HEK293 (cell line): ENCODE data around the gene FMN1.

Experiments used
- CTCF ChIA-PET: fragments of 350-600 bp; formaldehyde crosslinking; extraction: SDS; loops from one replicate; lab custom pipeline; 2021; ENCODE audit warnings: antibody characterized with exemption; lab: Yijun Ruan, JAX
- POLR2A ChIA-PET: fragments of 300-600 bp; formaldehyde crosslinking; extraction: SDS; loops from one replicate; lab custom pipeline; 2020; ENCODE audit warnings: antibody characterized with exemption, inconsistent platforms; lab: Yijun Ruan, JAX
- H3K27ac ChIP-seq: fragments of 200-500 bp; sonication (Bioruptor generic); 2 replicates; pipeline ENCODE4 v1.5.1; 2014; ENCODE audit warnings: low read depth, low read length, control low read depth, inconsistent platforms; ENCODE audit errors: extremely low read depth
- H3K36me3 ChIP-seq, 2 experiments: fragments of 200-500 bp in 1 of 2; sonication (Bioruptor generic) in 1 of 2; 1 replicate in 1 of 2; 2 replicates in 1 of 2; pipeline ENCODE4 v1.5.1; 2014 to 2017; ENCODE audit warnings: inconsistent platforms in 2 of 2, low read length in 2 of 2; ENCODE audit not compliant: control insufficient read depth in 2 of 2, insufficient read depth in 1 of 2
- H3K4me1 ChIP-seq: fragments of 200-500 bp; sonication (Bioruptor generic); 2 replicates; pipeline ENCODE4 v1.5.1; 2014; ENCODE audit warnings: mild to moderate bottlenecking, low read length, inconsistent platforms; ENCODE audit not compliant: control insufficient read depth, insufficient read depth
- H3K4me3 ChIP-seq: 2 replicates; pipeline ENCODE4 v1.5.1; 2011; ENCODE audit warnings: low read depth, mild to moderate bottlenecking, control low read depth, low read length, moderate library complexity
- H3K9me3 ChIP-seq: fragments of 200-500 bp; sonication (Bioruptor generic); 2 replicates; pipeline ENCODE4 v1.5.1; 2014; ENCODE audit warnings: low read depth, low read length, inconsistent platforms; ENCODE audit not compliant: control insufficient read depth, insufficient read depth
- ATF2 ChIP-seq: fragments of 450-650 bp; formaldehyde crosslinking; IDR thresholded peaks from 2 replicates; pipeline ENCODE4 v1.5.1; 2016; ENCODE audit warnings: missing biosample characterization, missing genetic modification characterization, low read depth
- BCL11A ChIP-seq: fragments of 450-650 bp; formaldehyde crosslinking; IDR thresholded peaks from 2 replicates; pipeline ENCODE4 v1.5.1; 2016; ENCODE audit warnings: low read depth, missing biosample characterization, missing genetic modification characterization
- ELK4 ChIP-seq: IDR thresholded peaks from 2 replicates; pipeline ENCODE4 v1.6.1; 2011; ENCODE audit warnings: mild to moderate bottlenecking, low read depth, low read length, borderline replicate concordance
- GLIS1 ChIP-seq: fragments of 450-650 bp; formaldehyde crosslinking; IDR thresholded peaks from 2 replicates; pipeline ENCODE4 v1.5.1; 2016; ENCODE audit warnings: missing biosample characterization, missing genetic modification characterization
- ZBTB48 ChIP-seq: fragments of 450-650 bp; formaldehyde crosslinking; IDR thresholded peaks from 2 replicates; pipeline ENCODE4 v1.5.1; 2016; ENCODE audit warnings: missing biosample characterization, missing genetic modification characterization
- ZEB2 ChIP-seq: fragments of 450-650 bp; formaldehyde crosslinking; IDR thresholded peaks from 2 replicates; pipeline ENCODE4 v1.5.1; 2016; ENCODE audit warnings: missing biosample characterization, missing genetic modification characterization
- ZFP41 ChIP-seq: fragments of 450-650 bp; formaldehyde crosslinking; IDR thresholded peaks from 2 replicates; pipeline ENCODE4 v1.5.1; 2016; ENCODE audit warnings: missing biosample characterization, missing genetic modification characterization, borderline replicate concordance
- ZNF121 ChIP-seq: fragments of 450-650 bp; formaldehyde crosslinking; IDR thresholded peaks from 2 replicates; pipeline ENCODE4 v1.5.1; 2016; ENCODE audit warnings: missing biosample characterization, missing genetic modification characterization
- ZNF221 ChIP-seq: fragments of 450-650 bp; formaldehyde crosslinking; IDR thresholded peaks from 2 replicates; pipeline ENCODE4 v1.5.1; 2017; ENCODE audit warnings: missing biosample characterization, missing genetic modification characterization, borderline replicate concordance
- ZNF223 ChIP-seq: fragments of 450-650 bp; formaldehyde crosslinking; IDR thresholded peaks from 2 replicates; pipeline ENCODE4 v1.5.1; 2016; ENCODE audit warnings: missing biosample characterization, missing genetic modification characterization
- ZNF248 ChIP-seq: fragments of 450-650 bp; formaldehyde crosslinking; IDR thresholded peaks from 2 replicates; pipeline ENCODE4 v1.5.1; 2017; ENCODE audit warnings: missing biosample characterization, missing genetic modification characterization
- ZNF280D ChIP-seq: fragments of 450-650 bp; formaldehyde crosslinking; IDR thresholded peaks from 2 replicates; pipeline ENCODE4 v1.5.1; 2016; ENCODE audit warnings: missing biosample characterization, missing genetic modification characterization
- ZNF311 ChIP-seq: fragments of 450-650 bp; formaldehyde crosslinking; IDR thresholded peaks from 2 replicates; pipeline ENCODE4 v1.5.1; 2017; ENCODE audit warnings: missing biosample characterization, missing genetic modification characterization, borderline replicate concordance
- ZNF354C ChIP-seq: fragments of 450-650 bp; formaldehyde crosslinking; IDR thresholded peaks from 2 replicates; pipeline ENCODE4 v1.5.1; 2016; ENCODE audit warnings: missing biosample characterization, missing genetic modification characterization, low read depth, borderline replicate concordance
- ZNF362 ChIP-seq: fragments of 450-650 bp; formaldehyde crosslinking; IDR thresholded peaks from 2 replicates; pipeline ENCODE4 v1.5.1; 2016; ENCODE audit warnings: missing biosample characterization, missing genetic modification characterization
- ZNF488 ChIP-seq: fragments of 450-650 bp; formaldehyde crosslinking; IDR thresholded peaks from 2 replicates; pipeline ENCODE4 v1.5.1; 2016; ENCODE audit warnings: missing biosample characterization, missing genetic modification characterization
- ZNF580 ChIP-seq: fragments of 450-650 bp; formaldehyde crosslinking; IDR thresholded peaks from 2 replicates; pipeline ENCODE4 v1.5.1; 2016; ENCODE audit warnings: missing biosample characterization, missing genetic modification characterization
- ZNF645 ChIP-seq: fragments of 450-650 bp; formaldehyde crosslinking; IDR thresholded peaks from 2 replicates; pipeline ENCODE4; 2016; ENCODE audit warnings: missing biosample characterization, missing genetic modification characterization
- ZNF701 ChIP-seq: fragments of 450-650 bp; formaldehyde crosslinking; IDR thresholded peaks from 2 replicates; pipeline ENCODE4 v1.5.1; 2016; ENCODE audit warnings: missing biosample characterization, missing genetic modification characterization
- ZNF785 ChIP-seq: fragments of 450-650 bp; formaldehyde crosslinking; IDR thresholded peaks from 2 replicates; pipeline ENCODE4 v1.5.1; 2016; ENCODE audit warnings: missing biosample characterization, missing genetic modification characterization
- ZNF843 ChIP-seq: fragments of 450-650 bp; formaldehyde crosslinking; IDR thresholded peaks from 2 replicates; pipeline ENCODE4 v1.5.1; 2016; ENCODE audit warnings: missing biosample characterization, missing genetic modification characterization
- ZSCAN18 ChIP-seq: fragments of 450-650 bp; formaldehyde crosslinking; IDR thresholded peaks from 2 replicates; pipeline ENCODE4 v1.5.1; 2016; ENCODE audit warnings: missing biosample characterization, missing genetic modification characterization
- ZSCAN4 ChIP-seq: fragments of 450-650 bp; formaldehyde crosslinking; IDR thresholded peaks from 2 replicates; pipeline ENCODE4 v1.5.1; 2017; ENCODE audit warnings: missing biosample characterization, missing genetic modification characterization
- ZXDB ChIP-seq: fragments of 450-650 bp; formaldehyde crosslinking; IDR thresholded peaks from 2 replicates; pipeline ENCODE4 v1.5.1; 2016; ENCODE audit warnings: missing biosample characterization, missing genetic modification characterization

The FMN1 gene

GRCh38 chr15:33226559-33227181, 32.2 kb upstream of the FMN1 start (continued):
- no peak for TF ChIP-seq GLIS1
- no peak for TF ChIP-seq ZNF785
- no peak for TF ChIP-seq ZNF280D (tag by site-specific recombination)
- no peak for TF ChIP-seq ZBTB48 (tag by site-specific recombination)

GRCh38 chr15:33218071-33218491, 23.6 kb upstream of the FMN1 start:
- ChIA-PET CTCF (interaction anchor here (0.9 to 1.4 kb wide), 3 partner anchors 14 to 198 kb away, joined by 3 to 5 read pairs (median 4); no protein-coding TSS in a partner anchor), POLR2A (no interaction called here)
- Histone ChIP-seq H3K9me3 (no peaks in the 10 kb centered on the region), H3K27ac (no peak overlapping the region), H3K4me1 (0 out of 2 replicates have a peak, but pooled peaks cover 2% of the 10 kb centered on the region), H3K4me3 (no peak overlapping the region), H3K36me3 (no peaks in the 10 kb centered on the region)
- TF ChIP-seq BCL11A (tag by site-specific recombination) (peak; percentile 49; the same call in 1 of the 2 replicates), ZNF311 (no peak), ZNF488 (no peak), ZNF248 (tag by site-specific recombination) (no peak), ZNF362 (tag by site-specific recombination) (no peak), ZNF843 (peak; percentile 81; the same call in 1 of the 2 replicates), ZNF221 (no peak), ZSCAN4 (tag by site-specific recombination) (no peak), ZSCAN18 (no peak), ZFP41 (tag by site-specific recombination) (no peak), ZNF580 (tag by site-specific recombination) (no peak; the same call in 1 of the 2 replicates), ZXDB (tag by site-specific recombination) (0 out of 2 replicates have a peak, but pooled peaks have one; percentile 46), ZNF645 (tag by site-specific recombination) (no peak), ATF2 (tag by site-specific recombination) (no peak), ZEB2 (tag by site-specific recombination) (no peak), ZNF701 (tag by site-specific recombination) (no peak), ZNF354C (no peak), ZNF121 (tag by site-specific recombination) (no peak), ZNF223 (tag by site-specific recombination) (no peak), ELK4 (no peak)
